IMR-90 (cell line): Measurements from ENCODE around the gene APEX1.

Experiments used
- CTCF ChIP-seq: conservative IDR thresholded peaks from 2 replicates; pipeline ENCODE4 v1.5.1; 2012; ENCODE audit warnings: mild to moderate bottlenecking, low read depth, low read length, improper control_type of control experiment
- POLR2A ChIP-seq: IDR thresholded peaks from 2 replicates; pipeline ENCODE4 v1.6.1; 2012; ENCODE audit warnings: mild to moderate bottlenecking, low read depth, low read length

- TF ChIP-seq POLR2A, result peak; percentile 48
- TF ChIP-seq CTCF, result no peak
These were observed 602 bp downstream of the APEX1 start for GRCh38 chr14:20455355-20456300.
